CD14-positive monocyte (primary cell): ENCODE results near the gene WDR38. TPM values are rescaled to one million over a fixed set of nuclear protein-coding genes. Genes with fewer than 3 reads are reported as not detected.

Source experiments
- DNase-seq, 3 donors: peaks; one replicate each; pipeline ENCODE4 v3.0.0-alpha.2; 2011 to 2022
- H2AFZ ChIP-seq: 2 replicates; pipeline ENCODE4 v1.6.0; 2012; ENCODE audit warnings: mild to moderate bottlenecking, low read depth, low read length, inconsistent platforms; ENCODE audit not compliant: insufficient read depth, poor library complexity, severe bottlenecking
- H3K27ac ChIP-seq, 2 donors: 1 replicate in 1 of 2; 2 replicates in 1 of 2; pipeline ENCODE4 v1.5.1; 2012 to 2013; ENCODE audit warnings: low read length in 2 of 2, control low read depth in 1 of 2, inconsistent platforms in 1 of 2, low read depth in 1 of 2, mild to moderate bottlenecking in 1 of 2
- H3K27me3 ChIP-seq, 2 donors: one replicate each; pipeline versions ENCODE4 v1.6.0 to v1.6.1; 2011 to 2013; ENCODE audit warnings: low read length in 2 of 2; ENCODE audit not compliant: control insufficient read depth in 2 of 2, insufficient read depth in 2 of 2
- H3K36me3 ChIP-seq, 2 donors: replicated peaks in 1 of 2; 1 replicate in 1 of 2; 2 replicates in 1 of 2; pipeline versions ENCODE4 v1.5.1 to v1.6.1; 2012 to 2013; ENCODE audit warnings: low read length in 2 of 2, control low read depth in 1 of 2, inconsistent platforms in 1 of 2, mild to moderate bottlenecking in 1 of 2; ENCODE audit not compliant: insufficient read depth in 2 of 2, control insufficient read depth in 1 of 2
- H3K4me1 ChIP-seq, 2 donors: 1 replicate in 1 of 2; 2 replicates in 1 of 2; pipeline versions ENCODE4 v1.5.1 to v1.6.1; 2012 to 2013; ENCODE audit warnings: low read length in 2 of 2, control low read depth in 1 of 2, inconsistent platforms in 1 of 2, mild to moderate bottlenecking in 1 of 2, moderate library complexity in 1 of 2; ENCODE audit not compliant: insufficient read depth in 2 of 2, control insufficient read depth in 1 of 2
- H3K4me2 ChIP-seq: replicated peaks from 2 replicates; pipeline ENCODE3; 2012; ENCODE audit warnings: low read length, moderate library complexity, mild to moderate bottlenecking; ENCODE audit not compliant: poor library complexity, severe bottlenecking; ENCODE audit errors: extremely low read depth
- H3K4me3 ChIP-seq, 3 experiments: fragments of 200-600 bp in 1 of 3; sonication (generic) in 1 of 3; replicated peaks in 1 of 3; 1 replicate in 2 of 3; 2 replicates in 1 of 3; pipeline ENCODE4 v1.5.1; 2011 to 2013; ENCODE audit warnings: low read length in 3 of 3, mild to moderate bottlenecking in 3 of 3, control low read depth in 2 of 3, low read depth in 2 of 3, inconsistent platforms in 1 of 3, moderate library complexity in 1 of 3
- H3K79me2 ChIP-seq: 2 replicates; pipeline ENCODE4 v1.6.0; 2012; ENCODE audit warnings: mild to moderate bottlenecking, control low read depth, inconsistent platforms, low read length, moderate library complexity; ENCODE audit not compliant: insufficient read depth
- H3K9ac ChIP-seq: 2 replicates; pipeline ENCODE4 v1.6.0; 2017; ENCODE audit warnings: low read length, mild to moderate bottlenecking; ENCODE audit not compliant: insufficient read depth, poor library complexity, severe bottlenecking
- H3K9me3 ChIP-seq, 2 donors: replicated peaks in 1 of 2; 1 replicate in 1 of 2; 2 replicates in 1 of 2; pipeline versions ENCODE4 v1.5.1 to v1.6.1; 2012 to 2013; ENCODE audit warnings: low read length in 2 of 2, control low read depth in 1 of 2; ENCODE audit not compliant: control insufficient read depth in 1 of 2, insufficient read depth in 1 of 2
- H4K20me1 ChIP-seq: 2 replicates; pipeline ENCODE4 v1.6.0; 2012; ENCODE audit warnings: mild to moderate bottlenecking, low read length, control low read depth, moderate library complexity; ENCODE audit not compliant: insufficient read depth
- H3K27ac Mint-ChIP-seq, 7 donors: one replicate each; pipeline ENCODE4 v1.8.0; 2020; ENCODE audit warnings: mild to moderate bottlenecking in 7 of 7, mixed read lengths in 7 of 7, moderate library complexity in 6 of 7, inconsistent platforms in 2 of 7
- H3K27me3 Mint-ChIP-seq, 3 donors: one replicate each; pipeline ENCODE4 v1.8.0; 2021 to 2022; ENCODE audit warnings: low read depth in 3 of 3, mild to moderate bottlenecking in 3 of 3, mixed read lengths in 3 of 3, moderate library complexity in 3 of 3, inconsistent platforms in 1 of 3
- H3K36me3 Mint-ChIP-seq, 2 donors: one replicate each; pipeline ENCODE4 v1.8.0; 2020; ENCODE audit warnings: mixed read lengths in 2 of 2, inconsistent platforms in 1 of 2, mild to moderate bottlenecking in 1 of 2
- H3K4me1 Mint-ChIP-seq: one replicate; pipeline ENCODE4 v1.8.0; 2020; ENCODE audit warnings: mild to moderate bottlenecking, mixed read lengths
- H3K4me3 Mint-ChIP-seq, 2 donors: one replicate each; pipeline ENCODE4 v1.8.0; 2020; ENCODE audit warnings: mild to moderate bottlenecking in 2 of 2, mixed read lengths in 2 of 2, moderate library complexity in 1 of 2
- H3K9me3 Mint-ChIP-seq, 7 donors: one replicate each; pipeline ENCODE4 v1.8.0; 2020 to 2022; ENCODE audit warnings: mixed read lengths in 7 of 7, mild to moderate bottlenecking in 6 of 7, moderate library complexity in 6 of 7, inconsistent platforms in 2 of 7
- WGBS: methylation state at CpG from one replicate; pipeline ENCODE4 v1.1.5; 2013; ENCODE audit warnings: missing lambda C conversion rate; ENCODE audit not compliant: insufficient coverage; 5-methylcytosine and 5-hydroxymethylcytosine counted together
- intact Hi-C, 2 donors: fragments of 100-400 bp; cut with micrococcal nuclease; formaldehyde crosslinking; loops; one replicate each; pipeline versions ENCODE4 v1.15.0 to v1.15.1; 2023
- polyA plus RNA-seq, 3 donors: library from polyadenylated mRNA; depleted of rRNA in 1 of 3; unstranded in 2 of 3; stranded (reverse) in 1 of 3; fragments of 300-500 nt in 2 of 3; fragments of >200 nt in 1 of 3; fragmentation: Illumina TruSeq in 2 of 3; gene quantifications; 1 replicate in 2 of 3; 2 replicates in 1 of 3; pipeline ENCODE4 v1.2.3, GENCODE V29; 2012 to 2021
- TF ChIP-seq, protein P1 (sequence below): fragments of 200-600 bp; IDR thresholded peaks from one replicate; pipeline ENCODE4 v1.8.0; 2022; ENCODE audit warnings: antibody characterized with exemption, mild to moderate bottlenecking

WDR38 gene
- polyA plus RNA-seq, 3 donors, result not detected

DNA sequence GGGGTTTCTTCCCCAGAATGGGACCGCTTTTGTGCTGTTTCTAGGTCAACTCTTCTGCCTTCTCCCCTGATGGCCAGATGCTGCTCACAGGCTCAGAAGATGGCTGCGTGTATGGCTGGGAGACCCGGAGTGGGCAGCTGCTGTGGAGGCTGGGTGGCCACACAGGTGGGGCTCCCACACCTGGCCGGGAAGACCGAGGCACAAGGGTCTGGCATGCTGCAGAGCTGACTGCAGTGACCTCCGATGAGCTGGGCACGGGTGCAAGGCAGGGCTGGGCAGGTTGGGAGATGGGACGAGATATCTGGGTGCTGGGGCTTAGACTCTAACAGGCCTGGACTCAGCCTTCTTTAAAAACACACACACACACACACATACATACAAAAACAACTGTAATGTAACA is 901 bp downstream of the WDR38 start:
- no peak for DNase-seq
- Histone ChIP-seq H3K4me2 (no peak overlapping the region), H3K9me3 (no peaks in the 10 kb centered on the region), H2AFZ (no peak overlapping the region), H3K36me3 (peaks cover 25 to 26% of the 10 kb centered on the region in 2 donors), H3K27ac (no peak overlapping the region), H3K27me3 (no peaks in the 10 kb centered on the region), H4K20me1 (peaks cover 33% of the 10 kb centered on the region), H3K4me3 (no peak overlapping the region), H3K79me2 (peaks cover 5% of the 10 kb centered on the region), H3K4me1 (peaks cover 7 to 13% of the 10 kb centered on the region in 2 donors), H3K9ac (no peak overlapping the region)
- Mint-ChIP-seq H3K27ac (peak overlapping the region in 1 of 7 donors; percentile 30), H3K27me3 (peaks cover 6 to 13% (median 8%) of the 10 kb centered on the region in 3 donors), H3K4me3 (peak overlapping the region; percentile 15 to 47), H3K9me3 (no peaks in the 10 kb centered on the region), H3K4me1 (peaks cover 8% of the 10 kb centered on the region), H3K36me3 (peaks cover 23 to 26% of the 10 kb centered on the region in 2 donors)
- intact Hi-C loops, result loop anchor here (5.0 kb wide), 2 partner anchors 142 to 237 kb away; no protein-coding TSS in a partner anchor
- TF ChIP-seq, protein P1, sequence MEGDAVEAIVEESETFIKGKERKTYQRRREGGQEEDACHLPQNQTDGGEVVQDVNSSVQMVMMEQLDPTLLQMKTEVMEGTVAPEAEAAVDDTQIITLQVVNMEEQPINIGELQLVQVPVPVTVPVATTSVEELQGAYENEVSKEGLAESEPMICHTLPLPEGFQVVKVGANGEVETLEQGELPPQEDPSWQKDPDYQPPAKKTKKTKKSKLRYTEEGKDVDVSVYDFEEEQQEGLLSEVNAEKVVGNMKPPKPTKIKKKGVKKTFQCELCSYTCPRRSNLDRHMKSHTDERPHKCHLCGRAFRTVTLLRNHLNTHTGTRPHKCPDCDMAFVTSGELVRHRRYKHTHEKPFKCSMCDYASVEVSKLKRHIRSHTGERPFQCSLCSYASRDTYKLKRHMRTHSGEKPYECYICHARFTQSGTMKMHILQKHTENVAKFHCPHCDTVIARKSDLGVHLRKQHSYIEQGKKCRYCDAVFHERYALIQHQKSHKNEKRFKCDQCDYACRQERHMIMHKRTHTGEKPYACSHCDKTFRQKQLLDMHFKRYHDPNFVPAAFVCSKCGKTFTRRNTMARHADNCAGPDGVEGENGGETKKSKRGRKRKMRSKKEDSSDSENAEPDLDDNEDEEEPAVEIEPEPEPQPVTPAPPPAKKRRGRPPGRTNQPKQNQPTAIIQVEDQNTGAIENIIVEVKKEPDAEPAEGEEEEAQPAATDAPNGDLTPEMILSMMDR, result no peak
- WGBS, result 88% methylated on average over 2 of the region's 8 CpGs

DNA sequence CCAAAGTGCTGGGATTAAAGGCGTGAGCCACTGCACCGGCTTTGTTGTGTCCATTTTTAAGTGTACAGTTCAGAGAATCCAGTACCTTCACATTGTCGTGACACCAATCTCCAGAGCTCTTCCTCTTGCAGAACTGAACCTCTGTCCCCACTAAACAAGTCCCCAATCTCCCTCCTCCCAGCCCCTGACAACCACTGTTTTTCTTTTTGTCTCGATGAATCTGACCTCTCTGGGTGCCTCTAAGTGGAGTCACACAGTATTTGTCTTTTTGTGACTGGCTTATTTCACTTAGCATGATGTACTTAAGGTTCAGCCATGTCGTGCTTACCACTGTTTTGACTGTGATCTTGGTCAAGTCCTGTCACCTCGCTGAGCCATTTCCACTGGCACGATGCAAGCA is 1.6 kb downstream of the WDR38 start:
- intact Hi-C loops, result loop anchor here (5.0 kb wide), 2 partner anchors 143 to 238 kb away; no protein-coding TSS in a partner anchor
- no peak overlapping the region for H3K4me3 ChIP-seq
- H3K9me3 ChIP-seq, result no peaks in the 10 kb centered on the region
- 61% methylated on average over 5 of the region's 7 CpGs for WGBS
- no peak for DNase-seq
- peaks cover 14% of the 10 kb centered on the region for H3K4me1 Mint-ChIP-seq
- H3K4me2 ChIP-seq, result no peak overlapping the region
- peaks cover 7 to 16% of the 10 kb centered on the region in 2 donors for H3K4me1 ChIP-seq
- H2AFZ ChIP-seq, result no peak overlapping the region
- H4K20me1 ChIP-seq, result peaks cover 40% of the 10 kb centered on the region
- peaks cover 31 to 32% of the 10 kb centered on the region in 2 donors for H3K36me3 ChIP-seq
- peaks cover 29 to 33% of the 10 kb centered on the region in 2 donors for H3K36me3 Mint-ChIP-seq
- H3K9me3 Mint-ChIP-seq, result no peaks in the 10 kb centered on the region
- H3K79me2 ChIP-seq, result peaks cover 12% of the 10 kb centered on the region
- no peak overlapping the region for H3K27ac ChIP-seq
- H3K27me3 Mint-ChIP-seq, result peaks cover 5 to 13% (median 6%) of the 10 kb centered on the region in 3 donors
- no peaks in the 10 kb centered on the region for H3K27me3 ChIP-seq
- TF ChIP-seq, protein P1, result no peak
- H3K9ac ChIP-seq, result no peak overlapping the region
- H3K4me3 Mint-ChIP-seq, result no peak overlapping the region
- H3K27ac Mint-ChIP-seq, result peak overlapping the region in 2 of 7 donors; percentile 10 to 31
